HG02943 (cell line): ENCODE data around the gene TIFAB.

Experiments
- ATAC-seq: cut with Tn5 transposase; IDR thresholded peaks from one replicate; pipeline ENCODE4 v1.9.1; 2021; ENCODE audit warnings: mild to moderate bottlenecking, low read depth, moderate library complexity; ENCODE audit not compliant: unreplicated experiment

The TIFAB gene

GRCh38 chr5:135444881-135445280 lies 7.3 kb downstream of the TIFAB start:
- ATAC-seq: no peak

GRCh38 chr5:135444360-135444759 lies 7.8 kb downstream of the TIFAB start:
- no peak for ATAC-seq

DNA sequence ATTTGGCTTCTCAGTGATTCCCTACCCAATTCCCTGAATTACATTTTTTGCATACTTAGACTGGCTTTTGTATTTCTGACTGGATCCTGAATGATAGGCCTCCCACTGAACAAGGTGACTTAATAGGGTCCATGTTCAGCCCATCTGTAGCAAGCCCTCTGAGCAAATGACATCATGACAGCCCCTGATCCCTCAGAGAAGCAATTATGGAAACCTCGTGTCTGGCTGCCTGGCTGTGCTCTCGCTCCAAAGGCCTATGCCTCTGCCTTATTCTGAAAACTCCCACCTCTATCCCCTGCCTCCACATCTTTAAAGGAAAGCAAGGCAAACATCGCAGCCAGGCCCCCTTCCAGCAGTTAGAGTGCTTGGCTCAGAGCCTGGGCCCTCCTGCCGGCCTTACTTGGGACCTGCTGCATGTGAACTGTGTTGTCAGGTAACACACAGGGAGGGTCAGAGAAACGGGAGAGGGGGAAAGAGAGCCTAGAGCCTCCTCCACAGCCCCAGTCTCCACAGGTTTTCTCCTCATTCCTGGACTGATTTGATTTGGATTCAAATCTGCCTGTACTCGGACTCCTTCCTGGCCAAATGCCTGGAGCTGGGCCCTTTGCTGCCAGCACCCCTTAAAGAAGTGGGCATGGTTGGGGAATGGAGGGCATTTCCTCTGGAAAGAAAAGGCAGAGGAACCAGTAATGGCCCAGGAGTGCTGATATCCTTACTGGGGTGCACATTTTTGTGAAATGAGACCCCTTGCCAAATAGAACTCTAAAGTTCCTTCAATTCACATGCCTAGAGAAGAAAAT lies 8.8 kb downstream of the TIFAB start:
- no peak for ATAC-seq

DNA sequence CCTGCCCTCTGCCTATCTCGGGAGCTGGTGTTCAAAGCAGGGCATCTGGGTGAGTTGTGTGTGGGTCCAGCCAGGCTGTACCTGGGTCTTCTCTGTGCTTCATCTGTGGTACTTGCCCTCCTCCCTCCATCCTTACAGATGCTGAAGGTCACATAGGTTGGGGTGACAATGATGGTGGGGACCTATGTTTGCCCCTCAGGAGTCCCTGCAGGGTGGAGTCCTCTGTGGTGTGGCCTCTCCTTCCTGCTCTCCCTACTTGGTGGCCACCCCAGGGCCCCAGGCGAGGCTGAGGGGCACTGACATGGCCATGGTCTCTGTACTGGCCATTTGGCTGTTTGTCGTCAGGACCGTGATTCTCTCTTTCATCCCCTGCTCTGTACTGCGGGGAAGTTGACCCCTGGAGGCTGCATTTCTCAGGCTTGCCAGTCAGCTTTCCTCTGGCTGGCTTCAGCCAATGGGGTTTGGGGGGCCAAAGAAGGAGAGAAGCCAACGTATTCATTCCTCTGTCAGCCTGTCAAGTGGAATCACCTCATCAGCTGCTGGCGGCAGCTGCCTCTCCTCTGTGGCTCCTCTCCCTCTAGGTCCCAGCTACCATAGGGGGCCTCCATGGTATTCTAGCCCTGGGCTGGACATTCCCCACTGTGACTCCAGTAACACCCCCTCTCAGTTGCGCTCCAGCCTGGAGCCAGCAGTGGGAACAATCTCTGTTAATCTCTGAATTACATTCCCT lies 9.6 kb downstream of the TIFAB start:
- no peak for ATAC-seq

DNA sequence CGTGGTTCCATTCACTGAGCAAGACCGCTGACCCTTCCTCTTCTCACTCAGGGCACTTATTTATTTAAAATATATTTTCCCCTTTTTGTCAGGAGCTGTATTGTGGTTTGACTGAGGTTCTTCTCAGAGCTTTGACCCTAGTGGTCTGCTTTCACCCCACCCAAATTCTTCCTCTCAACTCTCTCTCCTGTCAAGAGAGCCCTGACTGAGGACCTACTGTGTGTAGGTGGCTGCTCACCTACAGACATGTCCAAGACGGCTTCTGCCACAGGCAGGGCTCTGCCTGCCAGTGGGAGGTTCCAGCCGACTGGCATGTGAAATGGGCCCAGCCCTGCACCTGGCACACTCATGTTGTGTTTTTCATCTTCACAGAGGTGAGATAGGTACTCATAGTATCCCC lies 10.2 kb downstream of the TIFAB start:
- ATAC-seq: no peak

- ATAC-seq: no peak
These were observed 10.8 kb downstream of the TIFAB start for GRCh38 chr5:135441350-135441831.

DNA sequence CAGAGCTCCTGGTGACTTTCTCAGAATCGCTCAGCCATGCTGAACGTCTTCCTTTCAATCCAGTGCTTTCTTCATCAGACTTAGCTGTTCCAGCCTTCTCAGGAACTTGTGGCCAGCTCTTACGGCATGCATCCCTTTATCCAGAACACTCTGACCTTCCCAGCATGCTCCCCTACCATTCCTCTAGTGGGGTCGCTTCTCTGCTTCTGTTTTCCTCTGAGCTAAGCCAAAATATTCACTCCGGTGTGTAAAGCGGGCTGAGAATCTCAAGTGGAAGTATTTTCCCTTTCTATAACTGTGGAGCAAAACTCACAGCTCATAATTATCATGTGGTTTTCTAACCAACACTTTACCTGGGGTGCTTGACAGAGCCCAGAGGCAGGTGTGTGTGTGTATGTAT lies 11.2 kb downstream of the TIFAB start:
- no peak for ATAC-seq

DNA sequence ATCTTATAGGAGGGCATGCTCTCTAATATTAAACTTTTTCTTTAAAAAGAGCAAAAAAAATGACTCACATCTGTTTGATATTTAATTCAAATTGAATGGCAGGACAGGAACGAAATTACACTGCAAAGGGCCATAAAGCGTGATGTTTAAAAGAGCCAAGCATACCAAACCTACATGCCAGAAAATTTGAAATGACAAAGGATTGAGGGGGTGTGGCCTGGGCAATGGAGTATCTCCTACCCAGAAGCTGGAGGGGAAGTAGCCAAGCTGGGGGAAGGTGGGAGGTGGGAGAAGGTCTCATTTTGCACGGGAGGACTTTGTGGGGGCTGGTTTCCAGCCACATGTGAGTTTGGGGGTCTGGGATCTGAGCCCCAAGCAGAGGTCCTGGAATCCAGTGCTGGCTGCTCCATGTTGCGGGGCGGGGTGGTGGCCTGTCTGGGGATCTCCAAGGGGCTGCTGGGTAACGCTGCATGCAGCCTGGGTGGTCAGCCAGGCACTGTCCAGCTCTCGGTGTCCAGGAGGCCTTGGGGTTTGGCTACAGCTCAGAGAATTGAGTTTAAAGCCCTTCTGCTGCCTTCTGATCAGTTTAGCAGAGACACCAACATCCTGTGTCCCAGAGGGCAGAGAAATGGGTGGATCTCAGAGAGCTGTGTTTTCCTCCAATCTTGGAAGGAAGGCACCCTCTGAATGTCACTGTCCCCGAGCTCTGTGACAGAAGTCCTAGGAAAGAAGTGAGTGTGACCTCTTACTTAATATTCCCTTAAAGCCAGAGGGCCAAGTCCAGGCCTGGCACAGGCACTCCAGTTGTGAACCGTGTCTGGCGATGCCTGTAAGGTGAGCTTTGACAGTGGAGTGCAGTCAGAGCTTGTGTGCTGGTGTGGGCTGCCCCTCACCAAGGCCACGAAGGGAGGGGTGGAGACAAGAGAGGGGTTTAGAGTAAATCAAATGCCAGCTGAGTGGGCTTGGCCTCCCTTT lies 12.6 kb downstream of the TIFAB start:
- ATAC-seq: no peak

- no peak for ATAC-seq
These were observed 13.4 kb downstream of the TIFAB start for GRCh38 chr5:135438636-135439221.

GRCh38 chr5:135437796-135438560 lies 14.2 kb downstream of the TIFAB start:
- no peak for ATAC-seq

DNA sequence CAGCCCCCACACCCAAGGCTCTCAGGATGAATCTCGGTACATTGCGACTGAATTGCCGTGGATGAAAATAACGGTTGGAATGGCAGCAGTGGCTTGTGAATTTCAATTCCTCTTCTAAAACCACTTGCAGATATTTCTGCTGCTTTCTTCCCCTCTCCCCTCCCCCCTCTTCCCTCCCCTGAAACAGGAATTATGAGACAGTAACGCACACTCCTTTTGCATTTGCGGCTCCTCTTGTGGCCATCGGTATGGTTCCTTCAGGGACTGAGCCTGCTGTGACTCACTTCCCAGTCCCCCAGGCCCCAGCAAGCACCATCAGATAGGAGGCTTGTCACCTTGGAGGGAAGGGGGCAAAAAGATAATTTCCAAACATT lies 14.7 kb downstream of the TIFAB start:
- no peak for ATAC-seq

- no peak for ATAC-seq
These were observed 15.2 kb downstream of the TIFAB start for GRCh38 chr5:135436951-135437418.

- ATAC-seq: no peak
These were observed 16.5 kb downstream of the TIFAB start for GRCh38 chr5:135435467-135436330.

GRCh38 chr5:135434591-135435466 lies 17.3 kb downstream of the TIFAB start:
- ATAC-seq: no peak

- no peak for ATAC-seq
These were observed 18.3 kb downstream of the TIFAB start for GRCh38 chr5:135433681-135434426.

DNA sequence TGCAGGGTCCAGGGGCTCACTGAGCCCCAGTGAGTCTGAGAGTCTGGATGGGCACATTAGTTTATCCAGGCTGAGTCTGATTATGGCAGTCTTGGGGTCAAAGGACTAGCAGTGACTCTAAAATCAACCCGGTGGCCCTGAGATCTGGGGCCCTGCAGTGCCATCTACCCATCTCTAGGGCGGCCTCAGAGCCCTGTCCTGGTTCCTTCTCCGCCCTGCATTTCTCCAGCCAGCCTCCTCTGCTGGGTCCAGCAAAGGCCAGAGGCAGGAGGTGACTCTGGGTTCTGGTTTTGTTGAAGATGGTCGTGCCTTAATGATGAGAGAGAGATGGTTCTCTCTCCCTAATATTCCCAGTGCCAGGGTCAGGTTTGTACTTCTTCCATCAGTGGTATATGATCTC lies 20.0 kb downstream of the TIFAB start:
- no peak for ATAC-seq

DNA sequence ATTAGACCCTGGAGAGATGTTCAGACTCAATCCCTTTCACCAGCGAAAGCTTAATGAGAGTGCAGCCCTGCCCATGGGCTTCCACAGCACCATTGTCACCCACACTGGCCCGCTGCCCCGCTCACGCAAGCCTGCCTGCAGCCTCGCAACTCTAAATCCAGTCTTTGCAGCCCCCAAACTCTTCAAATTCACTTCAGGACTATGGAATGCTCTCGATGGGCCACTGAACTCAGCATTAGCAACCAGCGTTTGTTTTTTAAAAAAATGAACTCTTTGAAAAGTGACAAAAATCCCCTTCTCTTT lies 22.1 kb downstream of the TIFAB start:
- no peak for ATAC-seq
